CD4-positive, alpha-beta T cell treated with Interleukin-1 beta for 1 hour (primary cell): ENCODE measurements around the gene LRRC4C.
"Not testable (repeated sequence)": the region's sequence is repeated elsewhere in the genome, so short reads cannot be mapped to it uniquely, and the experiment has no call there.

Experiments
- DNase-seq, 2 donors: peaks; one replicate each; pipeline ENCODE4 v3.0.0-alpha.2; 2020 to 2022

The LRRC4C gene

GRCh38 chr11:40203606-40204005 is 1255.8 kb downstream of the LRRC4C start:
- no peak for DNase-seq

DNA sequence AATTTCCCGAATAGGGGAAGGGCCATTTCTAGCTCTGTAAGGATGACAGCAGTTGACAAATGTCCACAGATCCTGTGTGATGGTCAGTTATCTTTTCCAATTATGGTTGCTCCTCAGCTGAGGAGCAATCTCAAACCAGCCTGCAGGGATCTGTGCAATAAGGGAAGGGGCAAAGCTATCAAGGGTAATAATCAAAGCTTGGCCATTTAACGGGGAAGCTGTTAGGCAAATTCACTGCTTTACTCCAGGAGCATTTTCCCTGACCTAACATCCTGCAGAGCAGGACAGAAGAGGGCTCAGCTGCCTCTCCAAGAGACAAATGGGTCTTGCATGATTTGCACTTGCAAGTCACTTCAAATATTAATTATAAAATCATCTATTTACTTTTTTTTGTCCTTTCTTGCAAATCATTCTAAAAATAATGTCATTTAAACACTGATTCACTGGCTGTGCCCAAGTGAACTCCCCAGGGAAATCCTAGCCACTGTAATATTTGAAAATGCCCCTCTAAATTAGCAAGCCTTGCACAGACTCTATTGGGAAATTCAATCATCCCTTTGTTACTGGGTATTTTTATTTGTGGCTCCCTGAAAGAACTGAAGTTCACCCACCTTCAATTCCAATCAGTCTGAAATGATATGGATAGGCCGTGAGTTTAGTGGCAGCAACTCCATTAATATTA is 1256.7 kb downstream of the LRRC4C start:
- DNase-seq = no peak

GRCh38 chr11:40192590-40192989 is 1266.9 kb downstream of the LRRC4C start:
- not testable (repeated sequence) for DNase-seq

DNA sequence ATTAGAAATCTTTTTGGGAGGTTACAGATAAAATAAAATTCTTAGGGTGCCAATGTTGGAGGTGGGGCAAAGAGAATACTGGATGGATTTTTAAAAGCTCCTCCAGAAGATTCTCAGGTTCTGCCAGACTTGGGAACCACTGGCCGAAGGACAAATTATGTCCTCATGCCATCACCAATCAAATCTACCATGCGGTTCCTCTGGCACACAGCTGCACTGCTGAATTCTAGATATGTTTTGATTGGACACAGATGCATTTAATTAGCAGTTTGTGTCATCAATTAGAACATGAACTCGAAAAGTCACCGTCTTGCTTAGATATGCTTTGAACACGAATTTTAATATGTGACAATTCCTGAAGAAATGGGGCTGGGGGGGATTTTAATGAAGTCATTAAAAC is 1269.2 kb downstream of the LRRC4C start:
- no peak for DNase-seq

DNA sequence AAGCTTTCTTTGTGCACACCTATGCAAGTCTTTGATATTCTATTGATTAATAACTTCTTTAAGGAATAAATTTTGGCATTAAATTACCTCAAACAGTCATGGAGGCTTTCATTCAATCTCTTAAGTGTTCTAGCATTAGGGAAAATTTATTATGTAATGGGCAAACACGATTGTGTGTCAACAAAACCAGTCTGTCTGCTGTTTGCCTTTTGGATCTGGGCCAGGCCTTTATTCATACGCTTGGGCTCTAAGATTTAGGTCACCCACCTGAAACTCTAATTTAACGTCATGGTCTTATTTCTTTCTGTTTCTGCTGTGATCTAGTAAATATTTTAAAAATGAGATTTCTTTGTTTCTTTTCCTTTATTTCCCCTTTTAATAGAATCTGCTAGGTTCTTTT is 1270.6 kb downstream of the LRRC4C start:
- no peak for DNase-seq

DNA sequence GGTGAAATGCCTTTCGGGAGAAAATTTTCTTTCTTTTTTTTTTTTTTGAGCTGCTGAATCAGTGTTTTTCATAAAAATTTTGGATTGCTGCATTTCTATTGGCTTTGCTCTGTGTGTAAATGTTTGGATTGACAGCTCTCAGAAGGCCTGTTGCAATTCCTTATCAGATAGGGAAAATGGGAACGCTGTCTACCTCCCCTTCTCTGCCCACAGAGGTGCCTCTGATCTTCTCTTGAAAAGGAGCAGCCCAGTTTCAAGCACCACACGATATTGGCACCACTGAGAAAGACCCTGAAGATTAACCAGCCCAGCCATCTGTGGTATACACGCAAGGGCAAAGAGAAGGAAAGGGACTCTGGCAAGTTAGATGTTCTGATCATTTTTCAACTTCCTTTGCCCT is 1272.2 kb downstream of the LRRC4C start:
- no peak for DNase-seq

DNA sequence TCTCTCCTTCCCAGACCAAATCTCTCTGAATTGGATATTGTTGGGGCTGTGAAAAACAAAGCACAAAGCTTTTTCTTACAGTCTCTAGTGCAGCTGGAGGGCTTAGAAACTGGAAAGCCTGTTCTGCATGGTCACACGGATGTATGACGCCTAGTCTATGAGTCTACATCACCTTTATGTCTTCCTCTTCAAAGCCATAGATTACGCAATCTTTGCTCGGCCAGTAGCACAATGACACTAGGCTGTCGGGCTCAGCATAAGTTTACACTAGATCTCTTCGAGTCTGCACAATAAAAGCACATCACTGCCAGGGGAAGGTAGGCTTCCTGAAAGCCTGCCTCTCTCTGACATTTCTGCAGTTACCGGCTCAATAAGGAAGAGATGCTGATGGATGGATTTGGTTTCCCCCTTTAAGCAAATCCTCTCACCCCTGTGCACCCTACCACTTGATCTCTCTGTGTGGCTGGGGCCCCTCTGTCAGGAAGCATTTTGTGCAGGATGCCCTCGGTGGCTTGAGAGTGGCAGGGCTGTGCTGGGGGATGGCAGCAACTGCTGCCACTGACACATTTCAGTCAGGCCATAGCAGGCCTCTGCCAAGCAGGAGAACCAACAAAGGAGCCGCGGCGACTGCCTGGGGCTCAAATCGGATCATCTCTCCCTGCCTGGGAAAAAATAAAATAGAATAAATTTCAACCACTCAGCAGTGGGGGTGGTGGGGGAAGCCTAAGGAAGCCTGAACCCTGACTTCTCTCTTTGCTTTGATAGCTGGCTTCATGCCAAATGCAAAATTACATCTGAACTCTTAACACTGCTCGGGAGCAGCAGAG is 1272.8 kb downstream of the LRRC4C start:
- no peak for DNase-seq

GRCh38 chr11:40185793-40186192 is 1273.7 kb downstream of the LRRC4C start:
- no peak for DNase-seq

DNA sequence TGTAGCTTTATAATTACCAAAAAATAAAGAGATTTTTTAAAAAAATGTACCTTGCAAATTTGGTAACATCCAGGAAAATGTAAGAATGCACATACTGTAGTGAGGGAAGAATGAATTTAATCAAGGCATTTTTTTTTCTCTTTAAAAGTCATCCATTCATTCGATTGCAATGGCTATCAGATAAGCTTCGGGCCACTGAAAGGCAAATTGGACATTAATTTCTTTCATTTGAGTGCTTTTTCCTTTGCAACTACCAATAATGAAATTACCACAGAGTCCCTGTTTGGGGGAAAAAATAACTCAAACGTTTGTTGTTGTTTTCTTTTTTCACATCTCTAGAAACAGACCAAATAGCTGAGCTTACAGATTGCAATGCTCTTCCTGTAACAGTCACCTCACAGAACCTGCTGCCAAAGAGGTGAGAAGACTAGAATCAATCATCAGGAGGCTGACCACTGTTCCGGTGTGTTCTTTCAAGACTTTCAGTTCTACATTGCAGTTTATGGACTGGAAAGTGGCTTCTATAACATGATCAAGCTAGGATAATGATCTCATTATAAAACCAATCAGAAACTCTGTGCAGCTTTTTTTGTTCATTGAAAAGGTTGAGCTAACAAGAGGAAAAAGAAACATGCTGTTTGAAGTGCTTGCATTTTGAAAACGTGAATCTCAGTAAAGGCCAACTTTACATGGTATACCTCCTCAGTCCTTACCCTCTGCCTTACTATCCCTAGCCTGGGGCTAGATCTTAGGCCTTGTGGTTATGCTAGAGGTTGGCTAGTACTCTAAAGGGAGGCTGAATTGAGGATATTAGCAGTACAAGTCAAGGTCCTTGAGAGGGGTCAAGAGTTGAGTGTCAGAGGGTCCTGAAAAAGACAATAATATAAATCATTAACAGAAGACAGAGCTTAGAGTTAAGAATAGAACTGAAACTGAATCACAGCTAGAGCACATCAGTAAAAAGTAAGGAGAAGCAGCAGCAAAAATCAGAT is 1276.1 kb downstream of the LRRC4C start:
- DNase-seq = no peak

GRCh38 chr11:40179541-40179940 is 1279.9 kb downstream of the LRRC4C start:
- DNase-seq = no peak

DNA sequence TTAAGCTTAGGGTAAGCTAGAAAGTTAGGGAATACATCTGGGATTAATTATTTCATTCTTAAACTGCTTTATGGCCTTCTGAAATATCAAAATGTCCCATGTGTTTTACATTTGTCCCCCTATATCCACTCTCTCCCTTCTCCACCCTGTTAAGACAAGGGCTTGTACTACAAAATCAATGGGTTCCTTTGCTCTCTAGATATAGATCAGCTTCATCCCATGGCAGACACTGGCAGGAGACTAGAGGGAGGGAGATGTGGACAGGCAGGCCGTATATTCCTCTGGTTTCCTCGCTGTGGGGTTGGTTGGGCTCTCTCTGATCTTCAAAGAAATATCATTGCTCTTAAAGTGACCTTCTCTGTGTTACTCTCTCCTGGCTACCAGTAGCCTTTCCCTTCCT is 1281.0 kb downstream of the LRRC4C start:
- DNase-seq = no peak

GRCh38 chr11:40175980-40176379 is 1283.5 kb downstream of the LRRC4C start:
- no peak for DNase-seq

DNA sequence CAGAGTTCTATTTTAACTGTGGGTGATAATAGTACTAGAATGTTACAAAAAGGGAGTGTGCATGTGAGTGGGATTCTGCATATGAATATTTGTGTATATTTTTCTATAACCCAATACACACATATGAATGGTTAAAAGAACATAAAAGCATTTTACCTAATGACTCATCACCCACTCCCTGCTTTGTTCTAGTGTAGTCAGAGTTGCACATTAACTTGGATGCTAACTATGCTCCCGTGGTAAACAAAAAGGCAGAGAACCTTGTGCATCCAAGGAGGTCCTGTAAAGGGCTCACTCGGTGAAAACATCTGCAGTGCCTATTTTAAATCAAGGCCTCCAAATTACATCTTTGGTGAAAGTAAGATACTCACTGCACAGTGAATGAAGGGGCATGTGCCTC is 1289.4 kb downstream of the LRRC4C start:
- no peak for DNase-seq

DNA sequence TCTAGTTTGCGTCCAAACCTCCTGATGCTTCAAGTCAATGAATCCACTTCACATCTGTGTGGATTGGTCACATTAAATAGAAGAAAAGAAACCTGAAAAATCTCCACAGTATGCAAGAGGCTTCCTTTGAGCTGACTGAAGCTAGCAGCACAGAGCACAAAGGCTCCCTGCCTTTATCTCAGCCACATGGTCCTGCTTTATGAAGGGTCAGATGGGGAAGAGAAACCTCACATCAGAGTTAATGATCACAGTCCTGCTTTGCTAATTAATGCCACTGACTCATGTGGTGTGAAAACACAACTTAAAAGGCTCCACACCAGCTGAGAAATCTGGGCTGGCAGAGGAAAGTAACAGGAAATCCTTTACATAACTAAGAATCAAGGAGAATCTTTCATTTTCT is 1291.0 kb downstream of the LRRC4C start:
- no peak for DNase-seq

DNA sequence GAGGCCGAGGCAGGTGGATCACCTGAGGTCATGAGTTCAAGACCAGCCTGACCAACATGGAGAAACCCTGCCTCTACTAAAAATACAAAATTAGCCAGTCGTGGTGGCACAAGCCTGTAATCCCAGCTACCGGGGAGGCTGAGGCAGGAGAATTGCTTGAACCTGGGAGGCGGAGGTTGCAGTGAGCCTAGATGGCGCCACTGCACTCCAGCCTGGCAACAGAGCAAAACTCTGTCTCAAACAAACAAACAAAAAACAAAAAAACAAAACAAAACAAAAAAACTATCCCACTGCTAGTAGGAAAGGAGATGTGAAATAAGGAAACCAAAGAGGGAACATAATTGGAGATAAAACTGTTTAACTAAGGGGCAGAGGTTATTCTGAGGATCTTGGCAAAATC is 1291.6 kb downstream of the LRRC4C start:
- DNase-seq = not testable (repeated sequence)

GRCh38 chr11:40166892-40167291 is 1292.6 kb downstream of the LRRC4C start:
- DNase-seq = no peak

DNA sequence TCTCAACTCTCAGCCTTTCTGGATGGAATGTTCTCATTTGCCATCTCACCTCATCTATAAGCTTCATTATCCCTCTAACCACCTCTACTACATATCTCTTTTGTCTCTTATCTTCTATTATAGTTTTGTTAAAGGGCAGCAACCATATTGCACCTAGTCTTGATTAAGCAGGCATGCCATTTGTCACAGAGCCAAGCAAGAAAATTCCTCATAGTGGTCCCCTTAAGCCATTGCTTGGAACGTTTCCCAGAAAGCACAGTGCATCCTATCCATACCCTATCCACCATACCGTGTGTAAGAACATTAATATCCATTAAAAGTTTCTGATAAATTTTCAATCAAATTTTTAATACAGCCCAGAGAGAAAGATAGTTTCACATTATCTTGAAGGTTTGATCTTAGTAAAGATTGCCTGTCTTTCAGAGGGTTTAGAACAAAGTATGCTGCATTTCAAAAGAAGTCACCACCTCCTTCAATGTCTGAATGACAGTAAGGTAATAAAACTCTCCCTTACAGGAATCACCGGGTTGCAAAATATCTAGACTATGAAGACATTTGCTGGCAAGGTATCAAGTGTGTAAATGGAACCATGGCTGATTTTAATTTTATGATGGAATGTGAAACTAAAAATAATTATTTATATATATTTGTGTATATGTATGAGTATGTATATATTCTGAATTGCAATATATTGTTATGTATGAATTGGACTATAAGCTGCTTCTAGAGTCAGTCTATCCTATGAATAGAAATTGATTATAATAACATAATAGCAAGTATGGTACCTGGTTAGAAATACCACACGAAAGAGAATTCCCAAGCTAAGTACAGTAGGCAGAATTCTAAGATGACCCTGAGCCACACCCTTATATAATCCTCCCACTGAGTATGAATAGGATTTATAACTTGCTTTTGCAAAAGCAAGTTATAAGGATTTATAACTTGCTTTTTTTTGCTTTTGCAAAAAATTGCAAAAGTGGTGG is 1296.3 kb downstream of the LRRC4C start:
- no peak for DNase-seq

DNA sequence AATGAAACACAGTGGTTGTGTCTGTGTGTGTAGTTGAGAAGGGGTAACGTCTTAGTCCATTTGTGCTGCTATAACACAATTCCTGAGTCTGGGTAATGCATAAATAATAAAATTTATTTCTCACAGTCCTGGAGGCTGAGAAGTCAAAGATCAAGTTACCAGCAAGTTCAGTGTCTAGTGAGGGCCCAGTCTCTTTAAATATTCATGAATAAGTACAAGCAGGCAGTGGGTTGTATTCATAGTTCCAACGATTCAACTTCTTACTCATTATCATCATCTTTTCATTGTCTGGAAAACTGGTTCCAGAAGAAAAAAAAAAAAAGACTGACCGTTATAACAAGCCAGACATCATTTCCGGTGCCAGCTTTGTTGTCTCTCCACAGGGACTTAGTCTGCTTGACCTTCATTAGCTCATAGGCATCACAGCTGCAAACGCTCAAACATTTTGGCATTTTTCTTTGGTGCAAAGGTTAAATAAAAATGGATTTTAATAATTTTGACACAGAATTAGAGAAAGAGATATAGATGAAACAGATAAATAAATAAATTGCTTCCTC is 1297.5 kb downstream of the LRRC4C start:
- DNase-seq = no peak

DNA sequence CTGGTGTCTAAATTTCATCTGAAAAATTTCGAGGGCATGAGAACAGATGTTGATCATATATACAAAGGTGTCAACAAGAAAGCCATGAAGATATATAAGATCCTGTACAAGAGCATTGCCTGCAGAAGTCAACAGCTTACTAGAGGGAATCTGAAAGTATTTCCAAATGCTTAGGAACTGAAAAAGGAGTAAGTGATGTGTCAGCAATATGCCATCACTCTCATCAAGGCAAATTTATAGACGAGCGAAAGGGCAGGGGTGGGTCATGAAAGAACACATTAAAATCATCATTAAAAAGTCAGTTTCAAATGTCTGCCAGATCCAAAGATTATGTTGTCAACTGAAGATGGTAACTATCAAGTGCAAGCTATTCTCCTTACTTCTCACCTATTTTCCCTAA is 1299.0 kb downstream of the LRRC4C start:
- no peak for DNase-seq

DNA sequence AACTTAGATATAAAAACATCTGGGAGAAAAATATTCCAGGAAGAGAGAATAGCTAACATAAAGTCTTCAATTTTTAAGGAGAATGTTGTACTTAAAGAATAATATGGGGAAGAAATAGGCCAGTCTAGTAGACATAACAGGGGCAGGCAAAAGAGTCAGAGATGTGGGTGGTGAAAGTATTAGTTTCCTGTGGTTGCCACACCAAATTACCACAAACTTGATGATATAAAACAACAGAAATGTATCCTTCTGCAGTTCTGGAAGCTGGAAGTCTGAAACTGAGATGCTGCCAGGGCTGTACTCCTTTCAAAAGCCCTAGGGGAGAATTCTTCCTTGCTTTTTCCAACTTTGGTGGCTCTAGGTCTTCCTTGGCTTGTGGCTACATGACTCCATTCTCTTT is 1309.7 kb downstream of the LRRC4C start:
- DNase-seq = no peak

DNA sequence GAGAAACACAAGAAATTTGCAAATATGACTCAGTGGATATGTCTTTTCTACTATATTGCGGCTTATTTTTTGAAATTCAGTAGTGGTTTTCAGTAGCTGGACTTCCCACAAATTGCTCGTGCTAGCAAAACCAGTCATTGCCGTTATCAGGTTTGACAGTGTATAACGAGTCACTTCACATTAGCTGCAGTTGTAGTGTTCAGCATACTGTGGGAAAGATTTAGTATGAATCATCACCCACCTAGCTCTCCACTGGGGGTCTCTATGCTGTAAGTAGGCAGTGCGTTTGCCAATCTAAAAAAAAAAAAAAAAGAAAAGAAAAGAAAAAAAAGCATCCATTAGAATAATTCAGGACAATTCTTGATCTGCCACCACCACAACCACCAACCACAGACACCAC is 1318.9 kb downstream of the LRRC4C start:
- no peak for DNase-seq

DNA sequence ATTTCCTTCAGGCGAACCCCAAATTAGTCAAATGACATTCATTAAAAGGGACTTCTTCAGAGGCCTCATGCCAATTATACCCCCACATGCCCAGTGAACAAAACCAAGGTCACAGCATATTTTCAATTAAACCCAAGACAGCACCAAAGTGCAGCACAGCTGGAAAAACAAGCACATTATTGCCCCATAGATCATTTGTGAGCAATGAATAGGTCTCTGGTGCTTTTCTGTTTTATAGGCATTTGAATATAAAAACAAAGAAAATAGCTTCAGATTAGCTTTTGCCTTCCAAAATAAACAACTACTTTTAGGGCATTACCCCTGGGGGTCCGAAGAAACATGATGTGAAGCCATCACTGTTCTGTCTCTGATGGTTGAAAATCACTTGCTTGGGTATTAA is 1319.9 kb downstream of the LRRC4C start:
- DNase-seq = no peak
